PC-9 (cell line): Measurements from ENCODE around the gene HSPG2.

ENCODE experiments used
- EZH2 ChIP-seq: fragments of 200-600 bp; sonication (generic); IDR thresholded peaks from 2 replicates; pipeline ENCODE4 v1.8.0; 2017; ENCODE audit warnings: antibody characterized with exemption, low read depth
- TF ChIP-seq, protein P1 (sequence below): fragments of 200-600 bp; sonication (generic); conservative IDR thresholded peaks from 2 replicates; pipeline ENCODE4 v1.6.1; 2017; ENCODE audit warnings: mixed run types, antibody characterized with exemption, mild to moderate bottlenecking, moderate library complexity

GRCh38 chr1:21900766-21901472, 36.2 kb downstream of the HSPG2 start:
- TF ChIP-seq, protein P1, sequence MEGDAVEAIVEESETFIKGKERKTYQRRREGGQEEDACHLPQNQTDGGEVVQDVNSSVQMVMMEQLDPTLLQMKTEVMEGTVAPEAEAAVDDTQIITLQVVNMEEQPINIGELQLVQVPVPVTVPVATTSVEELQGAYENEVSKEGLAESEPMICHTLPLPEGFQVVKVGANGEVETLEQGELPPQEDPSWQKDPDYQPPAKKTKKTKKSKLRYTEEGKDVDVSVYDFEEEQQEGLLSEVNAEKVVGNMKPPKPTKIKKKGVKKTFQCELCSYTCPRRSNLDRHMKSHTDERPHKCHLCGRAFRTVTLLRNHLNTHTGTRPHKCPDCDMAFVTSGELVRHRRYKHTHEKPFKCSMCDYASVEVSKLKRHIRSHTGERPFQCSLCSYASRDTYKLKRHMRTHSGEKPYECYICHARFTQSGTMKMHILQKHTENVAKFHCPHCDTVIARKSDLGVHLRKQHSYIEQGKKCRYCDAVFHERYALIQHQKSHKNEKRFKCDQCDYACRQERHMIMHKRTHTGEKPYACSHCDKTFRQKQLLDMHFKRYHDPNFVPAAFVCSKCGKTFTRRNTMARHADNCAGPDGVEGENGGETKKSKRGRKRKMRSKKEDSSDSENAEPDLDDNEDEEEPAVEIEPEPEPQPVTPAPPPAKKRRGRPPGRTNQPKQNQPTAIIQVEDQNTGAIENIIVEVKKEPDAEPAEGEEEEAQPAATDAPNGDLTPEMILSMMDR: no peak
- no peak for TF ChIP-seq EZH2
